Panc1 (cell line): ENCODE data around the gene CLVS2.

Experiments used
- POLR2AphosphoS5 ChIP-seq: IDR thresholded peaks from 2 replicates; pipeline ENCODE4 v1.6.1; 2012; ENCODE audit warnings: mild to moderate bottlenecking, low read depth, low read length, moderate library complexity
- REST ChIP-seq, 2 experiments: IDR thresholded peaks; 2 replicates each; pipeline ENCODE4 v1.6.1; 2011 to 2012; ENCODE audit warnings: low read depth in 2 of 2, control low read depth in 1 of 2, low read length in 1 of 2, mild to moderate bottlenecking in 1 of 2, moderate library complexity in 1 of 2; ENCODE audit not compliant: insufficient read depth in 1 of 2
- SIN3A ChIP-seq: IDR thresholded peaks from 2 replicates; pipeline ENCODE4 v1.6.1; 2012; ENCODE audit warnings: low read depth, mild to moderate bottlenecking, low read length, moderate library complexity, borderline replicate concordance; ENCODE audit not compliant: insufficient read depth
- TCF7L2 ChIP-seq: IDR thresholded peaks from 2 replicates; pipeline ENCODE4 v1.6.1; 2011; ENCODE audit warnings: mild to moderate bottlenecking, low read depth, low read length, inconsistent platforms
- TF ChIP-seq, protein P1 (sequence below): fragments of 450-650 bp; IDR thresholded peaks from 2 replicates; pipeline ENCODE4 v1.5.1; 2017; ENCODE audit warnings: mild to moderate bottlenecking

DNA sequence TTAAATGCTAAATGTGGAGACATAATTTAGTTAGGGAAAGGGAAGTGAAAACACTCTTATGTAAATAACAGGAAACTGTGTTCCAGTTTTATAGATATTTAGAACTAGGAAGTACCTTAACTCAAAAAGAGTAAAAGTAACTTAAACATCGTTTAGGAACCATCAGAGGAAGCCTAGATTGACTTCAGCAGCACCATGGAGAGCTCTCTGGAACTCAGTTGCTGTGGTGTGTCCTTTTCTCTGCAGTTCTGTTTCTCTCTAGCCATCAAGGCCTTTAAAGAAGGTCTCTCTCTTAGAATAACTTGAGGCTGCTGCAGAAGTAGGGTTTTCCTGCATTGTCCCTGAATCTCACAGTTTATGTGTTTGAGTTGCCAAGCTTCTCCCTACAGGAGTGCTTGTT, 26.9 kb downstream of the CLVS2 start:
- TF ChIP-seq SIN3A (no peak), REST (IDR thresholded peaks at IDR 0.05; ENCODE audit: insufficient read depth in 1 of 2, low read depth in 2 of 2, low read length in 1 of 2) (peak; percentile 85 to 89), POLR2AphosphoS5 (no peak), TCF7L2 (no peak)
- TF ChIP-seq, protein P1, sequence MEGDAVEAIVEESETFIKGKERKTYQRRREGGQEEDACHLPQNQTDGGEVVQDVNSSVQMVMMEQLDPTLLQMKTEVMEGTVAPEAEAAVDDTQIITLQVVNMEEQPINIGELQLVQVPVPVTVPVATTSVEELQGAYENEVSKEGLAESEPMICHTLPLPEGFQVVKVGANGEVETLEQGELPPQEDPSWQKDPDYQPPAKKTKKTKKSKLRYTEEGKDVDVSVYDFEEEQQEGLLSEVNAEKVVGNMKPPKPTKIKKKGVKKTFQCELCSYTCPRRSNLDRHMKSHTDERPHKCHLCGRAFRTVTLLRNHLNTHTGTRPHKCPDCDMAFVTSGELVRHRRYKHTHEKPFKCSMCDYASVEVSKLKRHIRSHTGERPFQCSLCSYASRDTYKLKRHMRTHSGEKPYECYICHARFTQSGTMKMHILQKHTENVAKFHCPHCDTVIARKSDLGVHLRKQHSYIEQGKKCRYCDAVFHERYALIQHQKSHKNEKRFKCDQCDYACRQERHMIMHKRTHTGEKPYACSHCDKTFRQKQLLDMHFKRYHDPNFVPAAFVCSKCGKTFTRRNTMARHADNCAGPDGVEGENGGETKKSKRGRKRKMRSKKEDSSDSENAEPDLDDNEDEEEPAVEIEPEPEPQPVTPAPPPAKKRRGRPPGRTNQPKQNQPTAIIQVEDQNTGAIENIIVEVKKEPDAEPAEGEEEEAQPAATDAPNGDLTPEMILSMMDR = no peak
